HPDE6-E6E7 (cell line): ENCODE measurements around the gene NECAP2.

Experiments used
- DNase-seq: peaks from one replicate; pipeline ENCODE4 v3.0.0; 2011; ENCODE audit warnings: missing footprints; ENCODE audit errors: extremely low spot score

NECAP2 gene, protein sequence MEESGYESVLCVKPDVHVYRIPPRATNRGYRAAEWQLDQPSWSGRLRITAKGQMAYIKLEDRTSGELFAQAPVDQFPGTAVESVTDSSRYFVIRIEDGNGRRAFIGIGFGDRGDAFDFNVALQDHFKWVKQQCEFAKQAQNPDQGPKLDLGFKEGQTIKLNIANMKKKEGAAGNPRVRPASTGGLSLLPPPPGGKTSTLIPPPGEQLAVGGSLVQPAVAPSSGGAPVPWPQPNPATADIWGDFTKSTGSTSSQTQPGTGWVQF

GRCh38 chr1:16440470-16441281, at the start of gene NECAP2:
Gene NECAP2, plus strand, starts transcription at chr1:16440724. Its CDS starts 38 bp downstream, at chr1:16440762.
- peak; percentile 88 for DNase-seq

GRCh38 chr1:16391411-16391810, 49.1 kb upstream of the NECAP2 start:
- no peak for DNase-seq

GRCh38 chr1:16392740-16393569, 47.6 kb upstream of the NECAP2 start:
- no peak for DNase-seq

DNA sequence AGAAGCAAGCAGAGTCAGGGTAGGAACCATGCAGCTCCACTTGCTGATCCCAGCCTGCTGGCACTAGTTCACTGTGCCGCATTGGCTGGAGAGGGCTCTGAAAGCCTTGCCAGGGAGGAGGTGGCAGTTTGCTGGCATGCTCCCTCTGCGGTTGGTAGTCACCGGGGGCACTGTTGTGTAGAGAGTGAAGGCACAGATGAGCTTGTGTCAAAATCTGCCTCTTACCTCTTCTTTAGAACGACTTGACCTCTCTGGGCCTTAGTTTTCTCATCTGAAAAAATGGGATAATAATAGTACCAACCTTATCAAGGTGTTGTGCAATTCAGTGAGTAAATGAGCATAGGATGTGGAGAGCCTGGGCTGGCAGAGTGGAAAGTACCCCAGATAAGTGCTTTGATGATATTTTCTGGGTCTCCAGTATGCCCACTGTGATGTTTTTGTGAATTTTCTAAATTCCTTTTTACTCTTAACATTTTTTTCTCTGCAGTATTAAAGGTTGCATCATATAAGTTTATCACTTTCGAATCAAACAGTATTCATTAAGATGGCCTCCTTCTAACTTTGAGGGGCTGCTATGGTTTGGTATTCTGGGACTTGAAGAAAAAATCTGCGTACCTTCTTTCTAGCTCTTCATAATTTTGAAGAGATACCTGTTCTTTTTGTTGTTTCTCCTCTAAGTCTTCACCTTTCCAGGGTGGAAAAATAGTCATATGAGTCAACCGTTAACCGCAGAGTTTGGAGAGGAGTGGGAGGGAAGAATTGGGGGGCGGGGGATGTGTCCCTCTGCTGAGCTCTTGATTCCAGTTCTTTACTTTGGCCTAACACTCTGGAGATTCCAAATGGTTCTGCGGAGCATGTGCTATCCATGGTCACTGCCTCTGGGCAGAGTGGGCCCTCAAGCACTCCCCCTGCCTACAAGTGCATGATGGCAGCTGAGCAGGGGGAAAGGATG, 46.7 kb upstream of the NECAP2 start:
- DNase-seq = no peak

- DNase-seq = no peak
These were observed 45.5 kb upstream of the NECAP2 start for GRCh38 chr1:16394977-16395376.

- peak; percentile 98 for DNase-seq
These were observed 43.9 kb upstream of the NECAP2 start for GRCh38 chr1:16396591-16396990.

DNA sequence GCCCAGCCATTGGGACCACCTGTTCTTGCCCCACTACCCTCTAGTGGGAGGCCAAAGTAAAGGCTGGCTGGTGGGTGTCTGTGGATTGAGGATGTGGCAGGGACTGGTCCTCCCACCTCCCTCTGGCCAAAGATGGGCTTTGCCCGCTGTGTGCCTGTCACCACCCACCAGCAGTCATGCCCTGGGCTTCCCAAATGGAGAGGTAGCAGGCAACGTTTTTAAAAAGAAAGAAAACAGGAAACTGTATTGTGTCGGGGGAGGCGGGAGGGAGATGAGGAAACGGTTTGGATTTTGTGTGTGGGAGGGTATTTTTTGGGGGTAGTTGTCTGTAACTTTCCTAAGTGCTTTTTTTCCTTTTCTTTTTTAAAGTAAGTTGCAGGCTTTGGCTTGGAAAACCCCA, 43.4 kb upstream of the NECAP2 start:
- DNase-seq = no peak

GRCh38 chr1:16398371-16398953, 42.1 kb upstream of the NECAP2 start:
- DNase-seq = no peak

GRCh38 chr1:16402742-16403141, 37.8 kb upstream of the NECAP2 start:
- no peak for DNase-seq

GRCh38 chr1:16405441-16405840, 35.1 kb upstream of the NECAP2 start:
- no peak for DNase-seq

- DNase-seq = no peak
These were observed 33.7 kb upstream of the NECAP2 start for GRCh38 chr1:16406868-16407267.

DNA sequence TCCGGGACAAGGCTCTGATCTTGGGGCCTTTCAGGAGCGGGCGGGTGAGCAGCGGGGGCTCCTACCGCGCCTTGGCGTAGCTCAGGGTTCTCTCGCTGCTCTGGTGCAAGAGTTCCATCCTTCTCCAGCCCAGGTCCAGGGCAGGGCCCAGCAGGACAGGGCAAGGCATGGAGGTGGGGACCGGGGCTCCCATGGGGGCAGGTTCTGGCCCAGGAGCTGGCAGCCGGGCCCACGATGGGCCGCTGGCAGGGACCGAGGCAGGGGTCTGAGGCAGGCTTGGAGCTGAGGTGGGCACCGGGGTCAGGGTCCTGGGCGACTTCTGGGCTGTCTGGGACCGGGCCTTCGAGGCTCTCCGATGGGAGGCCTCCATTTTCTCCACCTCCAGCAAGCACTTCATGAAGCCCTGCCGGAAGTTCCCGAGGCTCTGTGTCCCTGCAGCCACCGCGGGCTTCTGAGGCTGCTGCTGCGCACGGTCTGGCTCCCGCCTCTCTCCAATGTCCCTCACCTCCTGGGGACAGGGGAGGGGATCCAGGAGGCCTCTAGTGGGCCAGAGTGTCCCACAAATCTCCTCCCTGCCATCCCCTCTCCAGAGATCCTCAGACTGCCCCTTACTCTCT, 30.9 kb upstream of the NECAP2 start:
- DNase-seq = no peak

DNA sequence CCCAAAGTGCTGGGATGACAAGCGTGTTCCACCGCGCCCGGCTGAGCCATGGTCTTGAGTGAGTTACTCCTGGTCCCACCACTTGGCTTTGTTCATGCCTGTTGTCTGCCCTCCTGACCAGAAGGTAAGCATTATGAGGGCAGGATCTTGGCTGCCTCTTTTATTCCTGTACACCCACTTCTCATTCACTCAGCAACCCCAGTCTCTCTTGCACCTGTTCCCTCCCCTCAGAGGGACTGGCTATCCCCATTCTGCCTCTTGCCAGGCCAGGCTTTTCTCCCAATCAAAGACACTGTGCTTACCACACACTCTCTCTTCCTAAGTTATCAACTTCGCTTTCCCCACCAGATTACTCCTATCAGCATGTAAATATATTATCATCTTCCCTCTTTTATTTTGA, 29.7 kb upstream of the NECAP2 start:
- no peak for DNase-seq

GRCh38 chr1:16413191-16413590, 27.3 kb upstream of the NECAP2 start:
- DNase-seq = no peak

- DNase-seq = no peak
These were observed 21.6 kb upstream of the NECAP2 start for GRCh38 chr1:16418823-16419425.

- no peak for DNase-seq
These were observed 20.0 kb upstream of the NECAP2 start for GRCh38 chr1:16420424-16421118.

- no peak for DNase-seq
These were observed 19.3 kb upstream of the NECAP2 start for GRCh38 chr1:16421201-16421600.

DNA sequence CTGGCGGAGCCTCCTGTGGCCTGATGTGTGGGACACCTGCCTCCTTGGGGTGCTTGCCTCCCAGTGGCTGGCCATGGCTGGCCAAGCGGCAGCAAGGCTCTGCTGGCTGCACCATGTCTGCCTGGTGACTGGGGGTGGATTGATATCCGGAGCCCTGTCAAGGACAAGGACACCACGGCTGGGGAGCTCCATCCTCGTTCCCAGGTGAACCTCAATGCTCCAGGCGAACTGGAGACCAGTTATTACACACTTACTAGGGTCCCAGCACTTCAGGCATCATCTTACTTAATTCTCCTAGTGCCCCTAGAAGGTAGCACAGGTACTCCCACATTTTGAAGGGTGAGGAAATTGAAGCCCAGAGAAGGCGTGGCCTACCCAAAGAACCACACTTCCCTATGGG, 18.5 kb upstream of the NECAP2 start:
- DNase-seq = no peak
